ENCODE data around the gene FKBP7.

The FKBP7 gene

GRCh38 chr2:178473931-178474330 is 4.5 kb downstream of the FKBP7 start:
- no peak for TF ChIP-seq CTCF (IDR thresholded peaks at IDR 0.05)

- TF ChIP-seq CTCF (IDR thresholded peaks at IDR 0.05): no peak
Observed at GRCh38 chr2:178473373-178473772, 5.0 kb downstream of the FKBP7 start.

- TF ChIP-seq CTCF (IDR thresholded peaks at IDR 0.05): no peak
Observed at GRCh38 chr2:178469219-178469849, 9.1 kb downstream of the FKBP7 start.

GRCh38 chr2:178457390-178457886 is 21.0 kb downstream of the FKBP7 start:
- no peak for TF ChIP-seq CTCF (IDR thresholded peaks at IDR 0.05)

- TF ChIP-seq CTCF (IDR thresholded peaks at IDR 0.05): no peak
Observed at GRCh38 chr2:178455947-178456346, 22.5 kb downstream of the FKBP7 start.

GRCh38 chr2:178452870-178453269 is 25.5 kb downstream of the FKBP7 start:
- TF ChIP-seq CTCF (IDR thresholded peaks at IDR 0.05): no peak

- no peak for TF ChIP-seq CTCF (IDR thresholded peaks at IDR 0.05)
Observed at GRCh38 chr2:178452334-178452733, 26.1 kb downstream of the FKBP7 start.

All from LNCAP (cell line).